ENCODE data around the gene RASAL3.
A peak's percentile ranks its signal among the peaks of the same experiment; 100 is the strongest.
"Not testable (repeated sequence)": the region's sequence is repeated elsewhere in the genome, so short reads cannot be mapped to it uniquely, and the experiment has no call there.

The RASAL3 gene

GRCh38 chr19:15464394-15465385 lies at the start of gene RASAL3:
Gene RASAL3 (minus strand): TSS chr19:15464544. CDS start chr19:15464358, 186 bp downstream.
- DNase-seq (ENCODE audit: low read depth), result peak; percentile 36

GRCh38 chr19:15511671-15512424 lies 47.5 kb upstream of the RASAL3 start:
- DNase-seq (ENCODE audit: low read depth), result no peak

GRCh38 chr19:15508035-15508710 lies 43.8 kb upstream of the RASAL3 start, which contains the start of gene CYP4F22:
Gene CYP4F22 (plus strand): TSS chr19:15508525. CDS start chr19:15525337, 16,812 bp downstream.
- DNase-seq (ENCODE audit: low read depth), result no peak

GRCh38 chr19:15507068-15508034 lies 43.0 kb upstream of the RASAL3 start:
- no peak for DNase-seq (ENCODE audit: low read depth)

GRCh38 chr19:15506074-15506571 lies 41.8 kb upstream of the RASAL3 start:
- no peak for DNase-seq (ENCODE audit: low read depth)

GRCh38 chr19:15502264-15502663 lies 37.9 kb upstream of the RASAL3 start:
- DNase-seq (ENCODE audit: low read depth), result no peak

- no peak for DNase-seq (ENCODE audit: low read depth)
Measured at GRCh38 chr19:15501596-15501995, 37.3 kb upstream of the RASAL3 start.

GRCh38 chr19:15498910-15499309 lies 34.6 kb upstream of the RASAL3 start:
- DNase-seq (ENCODE audit: low read depth), result no peak

- DNase-seq (ENCODE audit: low read depth), result no peak
Measured at GRCh38 chr19:15498156-15498858, 34.0 kb upstream of the RASAL3 start.

- DNase-seq (ENCODE audit: low read depth), result no peak
Measured at GRCh38 chr19:15495151-15495550, 30.8 kb upstream of the RASAL3 start.

GRCh38 chr19:15488489-15489226 lies 24.3 kb upstream of the RASAL3 start:
- no peak for DNase-seq (ENCODE audit: low read depth)

- DNase-seq (ENCODE audit: low read depth), result no peak
Measured at GRCh38 chr19:15487038-15487437, 22.7 kb upstream of the RASAL3 start.

GRCh38 chr19:15485768-15486167 lies 21.4 kb upstream of the RASAL3 start:
- not testable (repeated sequence) for DNase-seq (ENCODE audit: low read depth)

- not testable (repeated sequence) for DNase-seq (ENCODE audit: low read depth)
Measured at GRCh38 chr19:15480996-15481395, 16.7 kb upstream of the RASAL3 start.

- DNase-seq (ENCODE audit: low read depth), result no peak
Measured at GRCh38 chr19:15479391-15480345, 15.3 kb upstream of the RASAL3 start, which contains the start of gene PGLYRP2. Gene PGLYRP2 (minus strand): TSS chr19:15479501. CDS start chr19:15479371, 130 bp downstream.

- DNase-seq (ENCODE audit: low read depth), result no peak
Measured at GRCh38 chr19:15476325-15476724, 12.0 kb upstream of the RASAL3 start.

GRCh38 chr19:15475611-15476010 lies 11.3 kb upstream of the RASAL3 start:
- DNase-seq (ENCODE audit: low read depth), result no peak

- no peak for DNase-seq (ENCODE audit: low read depth)
Measured at GRCh38 chr19:15475169-15475568, 10.8 kb upstream of the RASAL3 start.
